HepG2 (cell line): ENCODE measurements around the gene GALNT16. TPM values are rescaled to one million over a fixed set of nuclear protein-coding genes. Genes with fewer than 3 reads are reported as not detected.

ENCODE experiments used
- GABPB1 ChIP-seq: IDR thresholded peaks from 2 replicates; pipeline ENCODE4 v1.6.1; 2016; ENCODE audit warnings: mild to moderate bottlenecking, missing genetic modification reagents, moderate library complexity, missing compliant biosample characterization
- GRHL1 ChIP-seq: sonication (generic); formaldehyde crosslinking; conservative IDR thresholded peaks from 2 replicates; pipeline ENCODE4 v1.8.0; 2022; ENCODE audit warnings: missing genetic modification reagents
- HHEX ChIP-seq: IDR thresholded peaks from 2 replicates; pipeline ENCODE4 v1.6.1; 2016; ENCODE audit warnings: control low read depth
- KDM3A ChIP-seq: IDR thresholded peaks from 2 replicates; pipeline ENCODE4 v1.6.1; 2018; ENCODE audit warnings: low read depth, missing compliant biosample characterization
- KDM6A ChIP-seq: IDR thresholded peaks from 2 replicates; pipeline ENCODE4 v1.6.1; 2016; ENCODE audit warnings: low read depth
- MAFG ChIP-seq: sonication (generic); formaldehyde crosslinking; IDR thresholded peaks from 2 replicates; pipeline ENCODE4 v1.5.1; 2020; ENCODE audit warnings: mild to moderate bottlenecking, missing genetic modification reagents
- MLX ChIP-seq: IDR thresholded peaks from 2 replicates; pipeline ENCODE4 v1.6.1; 2016
- NFRKB ChIP-seq: fragments of 450-650 bp; IDR thresholded peaks from 2 replicates; pipeline ENCODE4 v1.6.1; 2017
- NR2F1 ChIP-seq, 2 experiments: fragments of 450-650 bp in 1 of 2; formaldehyde crosslinking in 1 of 2; IDR thresholded peaks; 2 replicates each; pipeline versions ENCODE4 v1.5.0 to v1.6.1; 2016 to 2020; ENCODE audit warnings: mild to moderate bottlenecking in 1 of 2, missing compliant biosample characterization in 1 of 2, missing genetic modification reagents in 1 of 2, moderate library complexity in 1 of 2
- PBX3 ChIP-seq: sonication (generic); formaldehyde crosslinking; IDR thresholded peaks from 2 replicates; pipeline ENCODE4 v1.8.1; 2023; ENCODE audit warnings: missing genetic modification reagents, inconsistent platforms, borderline replicate concordance
- RAD21 ChIP-seq: fragments of 450-650 bp; formaldehyde crosslinking; IDR thresholded peaks from 2 replicates; pipeline ENCODE4 v1.5.0; 2020; ENCODE audit warnings: mild to moderate bottlenecking
- XRCC5 ChIP-seq: fragments of 200-400 bp; formaldehyde crosslinking; optimal IDR thresholded peaks from 2 replicates; pipeline ENCODE3; 2017; ENCODE audit warnings: mild to moderate bottlenecking, low read length
- ZFP90 ChIP-seq: sonication (generic); formaldehyde crosslinking; IDR thresholded peaks from 2 replicates; pipeline ENCODE4 v1.8.0; 2022; ENCODE audit warnings: missing genetic modification reagents, mild to moderate bottlenecking, inconsistent platforms, borderline replicate concordance
- ZNF143 ChIP-seq: sonication (generic); formaldehyde crosslinking; IDR thresholded peaks from 2 replicates; pipeline ENCODE4 v1.4.0; 2020; ENCODE audit warnings: missing genetic modification reagents
- ZNF33B ChIP-seq: sonication (generic); formaldehyde crosslinking; IDR thresholded peaks from 2 replicates; pipeline ENCODE4 v1.5.1; 2020; ENCODE audit warnings: mild to moderate bottlenecking, missing genetic modification reagents
- ZNF446 ChIP-seq: sonication (generic); formaldehyde crosslinking; IDR thresholded peaks from 2 replicates; pipeline ENCODE4 v1.5.0; 2020; ENCODE audit warnings: mild to moderate bottlenecking, missing genetic modification reagents
- ZNF530 ChIP-seq: sonication (generic); formaldehyde crosslinking; IDR thresholded peaks from 2 replicates; pipeline ENCODE4 v1.5.0; 2020; ENCODE audit warnings: low read depth, mild to moderate bottlenecking, missing genetic modification reagents
- ZNF646 ChIP-seq: sonication (generic); formaldehyde crosslinking; IDR thresholded peaks from 2 replicates; pipeline ENCODE4 v1.9.0; 2021; ENCODE audit warnings: mild to moderate bottlenecking, missing genetic modification reagents
- ZNF737 ChIP-seq: sonication (generic); formaldehyde crosslinking; IDR thresholded peaks from 2 replicates; pipeline ENCODE4 v1.5.0; 2020; ENCODE audit warnings: missing genetic modification reagents, mild to moderate bottlenecking, borderline replicate concordance
- ZNF772 ChIP-seq: sonication (generic); formaldehyde crosslinking; IDR thresholded peaks from 2 replicates; pipeline ENCODE4 v1.5.0; 2020; ENCODE audit warnings: mild to moderate bottlenecking, missing genetic modification reagents
- polyA plus RNA-seq, 8 experiments: library from polyadenylated mRNA; depleted of rRNA in 3 of 8; stranded (reverse) in 7 of 8; unstranded in 1 of 8; fragments of >200 nt; fragmentation: Illumina TruSeq in 4 of 8; extraction: Trizol in 4 of 8; gene quantifications; 2 replicates each; pipeline versions ENCODE4 v1.2.1 to v1.2.3, GENCODE V29; 2011 to 2016; ENCODE audit warnings: low read depth in 4 of 8, missing spikeins in 1 of 8, mixed read lengths in 1 of 8; ENCODE audit not compliant: insufficient read depth in 1 of 8
- total RNA-seq, 5 experiments: library from RNA; depleted of rRNA; stranded (reverse); fragments of >200 nt; fragmentation: Illumina TruSeq; extraction: Trizol; gene quantifications; 2 replicates each; pipeline ENCODE4 v1.2.3, GENCODE V29; 2016; ENCODE audit warnings: low read depth in 1 of 5

GALNT16 gene
- total and polyA plus RNA-seq, 2 of the 13 experiments (the other 11 are each of a cell fraction or from before 2014, with no cell fraction given), result 0.54 to 0.82 TPM

GRCh38 chr14:69260861-69261564 is 1.1 kb downstream of the GALNT16 start (continued):
- TF ChIP-seq PBX3 (CRISPR knock-in tag) (no peak), ZNF530 (CRISPR knock-in tag) (no peak), KDM6A (CRISPR knock-in tag) (no peak), GABPB1 (CRISPR knock-in tag) (no peak; the same call in 1 of the 2 replicates), ZNF646 (CRISPR knock-in tag) (no peak), XRCC5 (peak; percentile 38), ZNF446 (CRISPR knock-in tag) (0 out of 2 replicates have a peak, but pooled peaks have one; percentile 45), ZNF33B (CRISPR knock-in tag) (no peak), HHEX (CRISPR knock-in tag) (no peak), NFRKB (no peak), MLX (no peak), ZNF737 (CRISPR knock-in tag) (no peak), ZNF143 (CRISPR knock-in tag) (no peak), GRHL1 (no peak), NR2F1 (CRISPR knock-in tag; IDR thresholded peaks at IDR 0.05) (no peak), RAD21 (CRISPR knock-in tag) (peak; percentile 20; the same call in 1 of the 2 replicates), KDM3A (CRISPR knock-in tag) (0 out of 2 replicates have a peak, but pooled peaks have one; percentile 30), ZNF772 (CRISPR knock-in tag) (0 out of 2 replicates have a peak, but pooled peaks have one; percentile 7), MAFG (no peak), ZFP90 (CRISPR knock-in tag) (no peak)
